HL-60 (cell line): Measurements from ENCODE around the gene TEKTIP1.

Experiments used
- DNase-seq, 2 experiments: peaks; one replicate each; pipeline ENCODE4 v3.0.0-alpha.2; 2010 to 2020; ENCODE audit warnings: low read depth in 1 of 2, low spot score in 1 of 2
- H3K27ac ChIP-seq: fragments of 250-450 bp; sonication (Bioruptor Pico); replicated peaks from 2 replicates; pipeline ENCODE4 v1.5.1; 2020; ENCODE audit warnings: mild to moderate bottlenecking, moderate library complexity
- H3K27me3 ChIP-seq: fragments of 250-450 bp; sonication (Bioruptor Pico); 2 replicates; pipeline ENCODE4 v1.5.1; 2021; ENCODE audit warnings: mild to moderate bottlenecking, moderate library complexity; ENCODE audit not compliant: insufficient read depth, poor library complexity, severe bottlenecking
- H3K4me3 ChIP-seq: replicated peaks from 2 replicates; pipeline ENCODE4 v1.5.1; 2011; ENCODE audit warnings: mild to moderate bottlenecking, control low read depth, low read length; ENCODE audit not compliant: insufficient read depth
- GABPA ChIP-seq: IDR thresholded peaks from 2 replicates; pipeline ENCODE4 v1.6.1; 2012; ENCODE audit warnings: low read depth
- POLR2AphosphoS5 ChIP-seq: IDR thresholded peaks from 2 replicates; pipeline ENCODE4 v1.6.1; 2012; ENCODE audit warnings: low read depth
- SPI1 ChIP-seq: IDR thresholded peaks from 2 replicates; pipeline ENCODE4 v1.6.1; 2012; ENCODE audit warnings: low read depth, mild to moderate bottlenecking, borderline replicate concordance
- TF ChIP-seq, protein P1 (sequence below): IDR thresholded peaks from 2 replicates; pipeline ENCODE4 v1.6.1; 2012; ENCODE audit warnings: low read depth; ENCODE audit not compliant: insufficient replicate concordance
- TF ChIP-seq, protein P2 (sequence below): IDR thresholded peaks from one replicate; pipeline ENCODE4 v1.5.1; 2011; ENCODE audit warnings: low read length, control low read depth, inconsistent platforms; ENCODE audit not compliant: insufficient read depth

Gene TEKTIP1

DNA sequence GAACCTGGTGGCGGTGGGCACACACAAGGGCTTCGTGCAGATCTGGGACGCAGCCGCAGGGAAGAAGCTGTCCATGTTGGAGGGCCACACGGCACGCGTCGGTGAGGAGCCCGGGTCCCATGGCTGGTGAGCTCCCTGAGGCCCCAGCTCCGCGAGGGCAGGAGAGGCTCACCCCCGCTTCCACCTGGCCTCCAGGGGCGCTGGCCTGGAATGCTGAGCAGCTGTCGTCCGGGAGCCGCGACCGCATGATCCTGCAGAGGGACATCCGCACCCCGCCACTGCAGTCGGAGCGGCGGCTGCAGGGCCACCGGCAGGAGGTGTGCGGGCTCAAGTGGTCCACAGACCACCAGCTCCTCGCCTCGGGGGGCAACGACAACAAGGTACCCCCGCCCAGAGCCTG, 7.3 kb upstream of the TEKTIP1 start:
- DNase-seq, result no peak
- no peak for TF ChIP-seq GABPA
- TF ChIP-seq, protein P1, sequence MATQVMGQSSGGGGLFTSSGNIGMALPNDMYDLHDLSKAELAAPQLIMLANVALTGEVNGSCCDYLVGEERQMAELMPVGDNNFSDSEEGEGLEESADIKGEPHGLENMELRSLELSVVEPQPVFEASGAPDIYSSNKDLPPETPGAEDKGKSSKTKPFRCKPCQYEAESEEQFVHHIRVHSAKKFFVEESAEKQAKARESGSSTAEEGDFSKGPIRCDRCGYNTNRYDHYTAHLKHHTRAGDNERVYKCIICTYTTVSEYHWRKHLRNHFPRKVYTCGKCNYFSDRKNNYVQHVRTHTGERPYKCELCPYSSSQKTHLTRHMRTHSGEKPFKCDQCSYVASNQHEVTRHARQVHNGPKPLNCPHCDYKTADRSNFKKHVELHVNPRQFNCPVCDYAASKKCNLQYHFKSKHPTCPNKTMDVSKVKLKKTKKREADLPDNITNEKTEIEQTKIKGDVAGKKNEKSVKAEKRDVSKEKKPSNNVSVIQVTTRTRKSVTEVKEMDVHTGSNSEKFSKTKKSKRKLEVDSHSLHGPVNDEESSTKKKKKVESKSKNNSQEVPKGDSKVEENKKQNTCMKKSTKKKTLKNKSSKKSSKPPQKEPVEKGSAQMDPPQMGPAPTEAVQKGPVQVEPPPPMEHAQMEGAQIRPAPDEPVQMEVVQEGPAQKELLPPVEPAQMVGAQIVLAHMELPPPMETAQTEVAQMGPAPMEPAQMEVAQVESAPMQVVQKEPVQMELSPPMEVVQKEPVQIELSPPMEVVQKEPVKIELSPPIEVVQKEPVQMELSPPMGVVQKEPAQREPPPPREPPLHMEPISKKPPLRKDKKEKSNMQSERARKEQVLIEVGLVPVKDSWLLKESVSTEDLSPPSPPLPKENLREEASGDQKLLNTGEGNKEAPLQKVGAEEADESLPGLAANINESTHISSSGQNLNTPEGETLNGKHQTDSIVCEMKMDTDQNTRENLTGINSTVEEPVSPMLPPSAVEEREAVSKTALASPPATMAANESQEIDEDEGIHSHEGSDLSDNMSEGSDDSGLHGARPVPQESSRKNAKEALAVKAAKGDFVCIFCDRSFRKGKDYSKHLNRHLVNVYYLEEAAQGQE, result no peak
- TF ChIP-seq SPI1, result no peak
- no peak for TF ChIP-seq POLR2AphosphoS5
- TF ChIP-seq, protein P2, sequence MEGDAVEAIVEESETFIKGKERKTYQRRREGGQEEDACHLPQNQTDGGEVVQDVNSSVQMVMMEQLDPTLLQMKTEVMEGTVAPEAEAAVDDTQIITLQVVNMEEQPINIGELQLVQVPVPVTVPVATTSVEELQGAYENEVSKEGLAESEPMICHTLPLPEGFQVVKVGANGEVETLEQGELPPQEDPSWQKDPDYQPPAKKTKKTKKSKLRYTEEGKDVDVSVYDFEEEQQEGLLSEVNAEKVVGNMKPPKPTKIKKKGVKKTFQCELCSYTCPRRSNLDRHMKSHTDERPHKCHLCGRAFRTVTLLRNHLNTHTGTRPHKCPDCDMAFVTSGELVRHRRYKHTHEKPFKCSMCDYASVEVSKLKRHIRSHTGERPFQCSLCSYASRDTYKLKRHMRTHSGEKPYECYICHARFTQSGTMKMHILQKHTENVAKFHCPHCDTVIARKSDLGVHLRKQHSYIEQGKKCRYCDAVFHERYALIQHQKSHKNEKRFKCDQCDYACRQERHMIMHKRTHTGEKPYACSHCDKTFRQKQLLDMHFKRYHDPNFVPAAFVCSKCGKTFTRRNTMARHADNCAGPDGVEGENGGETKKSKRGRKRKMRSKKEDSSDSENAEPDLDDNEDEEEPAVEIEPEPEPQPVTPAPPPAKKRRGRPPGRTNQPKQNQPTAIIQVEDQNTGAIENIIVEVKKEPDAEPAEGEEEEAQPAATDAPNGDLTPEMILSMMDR, result no peak
- H3K27me3 ChIP-seq, result no peaks in the 10 kb centered on the region
- H3K27ac ChIP-seq, result no peak overlapping the region
- no peak overlapping the region for H3K4me3 ChIP-seq

DNA sequence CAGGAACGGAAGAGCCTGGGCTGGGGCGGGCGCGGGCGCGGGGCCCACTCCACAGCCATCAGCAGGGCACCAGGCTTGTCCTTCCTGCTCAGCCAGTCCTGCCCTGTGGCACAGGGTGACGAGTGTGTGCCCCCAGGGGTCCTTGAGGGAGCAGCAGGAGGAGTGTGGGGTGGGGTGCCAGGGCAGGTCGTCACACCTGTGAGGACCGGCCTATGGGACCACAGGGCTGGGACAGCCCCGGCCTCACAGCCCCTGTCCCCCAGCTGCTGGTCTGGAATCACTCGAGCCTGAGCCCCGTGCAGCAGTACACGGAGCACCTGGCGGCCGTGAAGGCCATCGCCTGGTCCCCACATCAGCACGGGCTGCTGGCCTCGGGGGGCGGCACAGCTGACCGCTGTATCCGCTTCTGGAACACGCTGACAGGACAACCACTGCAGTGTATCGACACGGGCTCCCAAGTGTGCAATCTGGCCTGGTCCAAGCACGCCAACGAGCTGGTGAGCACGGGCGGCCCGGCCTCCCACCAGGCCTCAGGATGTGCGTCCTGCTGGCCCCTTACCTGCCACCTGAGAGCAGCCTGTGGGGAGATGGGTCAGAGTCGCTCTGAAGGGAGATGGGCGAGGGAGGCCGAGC, 6.7 kb upstream of the TEKTIP1 start:
- no peak for DNase-seq
- TF ChIP-seq GABPA (no peak), SPI1 (no peak), POLR2AphosphoS5 (no peak)
- TF ChIP-seq, protein P1, result no peak
- TF ChIP-seq, protein P2, result no peak
- H3K4me3 ChIP-seq, result no peak overlapping the region
- H3K27me3 ChIP-seq, result no peaks in the 10 kb centered on the region
- H3K27ac ChIP-seq, result no peak overlapping the region

DNA sequence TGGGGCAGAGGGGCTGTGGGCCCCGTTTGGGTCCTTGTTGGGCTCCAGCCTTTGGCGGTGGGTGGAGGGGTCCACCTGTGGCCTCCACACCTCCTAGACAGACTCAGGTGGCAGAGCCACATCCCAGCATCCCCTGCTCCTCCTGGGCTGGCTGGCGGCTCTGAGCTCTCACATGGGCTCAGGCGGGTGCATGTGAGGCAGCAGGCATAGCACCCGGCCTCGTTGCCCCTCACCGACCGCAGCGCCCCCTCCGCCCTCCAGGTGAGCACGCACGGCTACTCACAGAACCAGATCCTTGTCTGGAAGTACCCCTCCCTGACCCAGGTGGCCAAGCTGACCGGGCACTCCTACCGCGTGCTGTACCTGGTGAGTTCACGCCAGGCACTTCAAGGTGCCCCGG, 5.9 kb upstream of the TEKTIP1 start:
- TF ChIP-seq, protein P2, result no peak
- Histone ChIP-seq H3K27ac (no peak overlapping the region), H3K27me3 (no peaks in the 10 kb centered on the region), H3K4me3 (no peak overlapping the region)
- no peak for DNase-seq

DNA sequence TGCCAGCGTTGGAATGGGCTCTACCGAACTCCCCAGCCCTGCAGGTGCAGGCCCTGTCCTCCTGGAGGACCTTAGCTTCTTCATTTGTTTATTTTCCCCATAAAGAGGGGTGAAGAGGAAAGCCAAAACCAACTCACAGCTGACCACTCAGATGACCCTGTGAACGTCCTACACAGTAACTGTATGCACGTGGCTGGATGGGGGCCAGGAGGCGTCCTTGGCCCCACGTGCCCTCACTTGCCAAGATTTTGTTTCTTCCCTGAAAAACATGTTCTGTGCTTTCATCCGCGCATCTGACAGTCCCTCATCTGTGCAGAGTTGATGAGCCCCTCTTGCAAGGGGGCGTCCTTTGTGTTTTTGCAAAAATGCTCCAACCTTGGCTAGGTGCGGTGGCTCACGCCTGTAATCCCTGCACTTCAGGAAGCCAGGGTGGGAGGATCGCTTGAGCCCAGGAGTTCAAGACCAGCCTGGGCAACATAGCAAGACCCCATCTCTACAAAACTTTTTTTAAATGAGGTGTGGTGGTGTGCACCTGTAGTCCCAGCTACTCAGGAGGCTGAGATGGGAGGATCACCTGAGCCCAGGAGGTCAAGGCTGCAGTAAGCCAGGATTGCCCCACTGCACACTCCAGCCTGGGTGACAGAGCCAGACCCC, 5.3 kb upstream of the TEKTIP1 start:
- DNase-seq, result no peak
- H3K4me3 ChIP-seq, result no peak overlapping the region

More for the DNA sequence above, 5.3 kb upstream of the TEKTIP1 start:
- TF ChIP-seq, protein P2, result no peak
- TF ChIP-seq GABPA (no peak), SPI1 (no peak), POLR2AphosphoS5 (no peak)
- TF ChIP-seq, protein P1, result no peak
- Histone ChIP-seq H3K27me3 (no peaks in the 10 kb centered on the region), H3K27ac (no peak overlapping the region)
